HG02973 (cell line): ENCODE data around the gene ZNF276.
"Not testable (repeated sequence)": the region's sequence is repeated elsewhere in the genome, so short reads cannot be mapped to it uniquely, and the experiment has no call there.

Experiments
- ATAC-seq: cut with Tn5 transposase; IDR thresholded peaks from one replicate; pipeline ENCODE4 v1.9.1; 2021; ENCODE audit warnings: moderate library complexity; ENCODE audit not compliant: unreplicated experiment

The ZNF276 gene

DNA sequence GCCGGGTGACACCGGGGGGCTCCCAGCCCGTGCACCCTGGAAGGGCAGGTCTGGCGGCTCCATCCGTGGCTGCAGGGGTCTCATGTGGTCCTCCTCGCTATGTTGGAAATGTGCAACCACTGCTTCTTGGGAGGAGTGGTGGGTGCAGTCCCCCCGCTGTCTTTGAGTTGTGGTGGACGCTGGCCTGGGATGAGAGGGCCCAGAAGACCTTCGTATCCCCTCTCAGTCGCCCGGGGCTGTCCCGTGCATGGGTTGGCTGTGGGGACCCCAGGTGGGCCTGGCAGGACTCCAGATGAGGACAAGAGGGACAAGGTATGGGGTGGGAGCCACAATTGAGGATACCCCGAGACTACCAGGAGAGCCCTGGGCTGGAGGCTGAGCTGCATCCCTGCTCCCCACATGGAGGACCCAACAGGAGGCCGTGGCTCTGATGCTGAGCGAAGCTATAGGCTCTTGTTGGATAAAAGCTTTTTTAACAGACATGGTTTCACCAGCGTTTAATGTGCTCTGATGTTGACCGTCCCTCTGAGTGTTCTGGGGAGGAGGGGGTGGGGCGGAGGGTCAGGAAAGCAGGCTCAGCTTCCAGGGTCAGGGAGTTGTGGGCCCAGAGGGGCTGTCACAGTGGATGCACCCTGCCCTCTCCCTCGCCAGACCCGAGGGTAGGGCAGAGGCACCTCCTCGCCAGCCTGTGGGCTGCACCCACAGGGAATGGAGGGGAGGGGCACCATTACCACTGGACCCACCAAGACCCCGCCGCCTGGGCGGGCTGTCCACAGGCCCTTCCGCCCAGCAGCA lies 25.3 kb upstream of the ZNF276 start:
- ATAC-seq, result no peak

DNA sequence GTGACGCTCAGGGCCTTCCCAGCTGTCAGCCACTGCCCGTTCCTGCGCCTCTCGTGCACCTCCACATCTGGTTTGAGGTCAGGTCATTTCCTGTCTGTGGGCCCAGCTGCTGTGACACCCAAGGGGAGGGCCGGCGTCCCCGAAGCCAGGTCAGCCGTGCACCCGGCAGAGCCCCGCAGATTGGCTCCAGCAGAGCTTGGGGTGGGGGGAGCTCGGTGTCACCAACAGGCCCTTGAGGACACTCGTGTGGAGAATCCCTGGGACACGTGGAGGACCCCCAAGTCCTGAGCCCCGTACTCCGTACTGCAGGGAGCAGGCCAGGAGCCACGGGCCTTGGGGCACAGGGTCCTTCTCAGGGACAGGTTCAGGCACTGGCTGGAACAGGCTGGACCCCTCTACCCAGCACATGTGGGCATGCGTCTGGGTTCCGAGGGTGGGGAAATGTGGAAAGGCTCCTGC lies 24.6 kb upstream of the ZNF276 start:
- ATAC-seq, result no peak

- no peak for ATAC-seq
Observed at GRCh38 chr16:89697161-89697615, 24.1 kb upstream of the ZNF276 start.

- no peak for ATAC-seq
Observed at GRCh38 chr16:89697616-89698331, 23.6 kb upstream of the ZNF276 start.

DNA sequence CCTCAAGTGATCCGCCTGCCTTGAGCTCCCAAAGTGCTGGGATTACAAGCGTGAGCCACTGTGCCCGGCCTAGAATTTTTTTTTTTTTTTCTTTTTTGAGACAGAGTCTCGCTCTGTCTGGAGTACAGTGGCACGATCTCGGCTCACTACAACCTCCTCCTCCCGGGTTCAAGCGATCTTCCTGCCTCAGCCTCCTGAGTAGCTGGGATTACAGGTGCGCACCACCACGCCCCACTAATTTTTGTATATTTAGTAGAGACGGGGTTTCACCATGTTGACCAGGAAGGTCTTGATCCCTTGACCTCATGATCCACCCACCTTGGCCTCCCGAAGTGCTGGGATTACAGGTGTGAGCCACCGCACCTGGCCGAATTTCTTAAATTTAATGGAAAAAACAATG lies 22.6 kb upstream of the ZNF276 start:
- ATAC-seq, result not testable (repeated sequence)

GRCh38 chr16:89699629-89700099 lies 21.7 kb upstream of the ZNF276 start:
- not testable (repeated sequence) for ATAC-seq

DNA sequence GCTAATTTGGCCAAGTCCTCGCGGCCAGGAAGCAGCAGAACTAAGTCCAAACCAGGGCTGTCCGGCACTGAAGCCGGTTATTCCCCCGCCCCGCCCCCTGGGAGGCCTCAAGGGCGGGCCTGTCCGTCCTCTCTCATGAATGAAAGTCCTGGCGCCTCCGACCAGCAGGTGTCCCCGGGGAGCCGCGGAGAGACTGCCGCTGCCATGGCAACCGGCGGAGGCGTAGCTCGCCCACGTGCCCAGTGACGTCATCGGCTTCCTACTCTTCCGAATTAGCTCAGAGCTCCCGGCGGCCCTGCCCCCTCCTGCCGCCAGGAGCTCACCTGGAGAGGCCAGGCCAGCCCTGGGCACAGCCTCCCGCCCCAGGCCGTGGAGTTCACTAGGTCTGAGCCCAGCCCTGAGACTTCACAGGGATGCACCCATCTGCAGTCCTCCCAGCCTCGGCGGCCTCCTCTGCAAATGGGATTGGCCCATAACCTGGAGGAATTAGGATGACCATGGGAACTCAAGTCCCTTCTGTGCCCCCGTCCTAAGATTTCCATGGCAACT lies 21.2 kb upstream of the ZNF276 start:
- peak; percentile 37 for ATAC-seq

- ATAC-seq, result peak; percentile 14
Observed at GRCh38 chr16:89700649-89701424, 20.5 kb upstream of the ZNF276 start.

DNA sequence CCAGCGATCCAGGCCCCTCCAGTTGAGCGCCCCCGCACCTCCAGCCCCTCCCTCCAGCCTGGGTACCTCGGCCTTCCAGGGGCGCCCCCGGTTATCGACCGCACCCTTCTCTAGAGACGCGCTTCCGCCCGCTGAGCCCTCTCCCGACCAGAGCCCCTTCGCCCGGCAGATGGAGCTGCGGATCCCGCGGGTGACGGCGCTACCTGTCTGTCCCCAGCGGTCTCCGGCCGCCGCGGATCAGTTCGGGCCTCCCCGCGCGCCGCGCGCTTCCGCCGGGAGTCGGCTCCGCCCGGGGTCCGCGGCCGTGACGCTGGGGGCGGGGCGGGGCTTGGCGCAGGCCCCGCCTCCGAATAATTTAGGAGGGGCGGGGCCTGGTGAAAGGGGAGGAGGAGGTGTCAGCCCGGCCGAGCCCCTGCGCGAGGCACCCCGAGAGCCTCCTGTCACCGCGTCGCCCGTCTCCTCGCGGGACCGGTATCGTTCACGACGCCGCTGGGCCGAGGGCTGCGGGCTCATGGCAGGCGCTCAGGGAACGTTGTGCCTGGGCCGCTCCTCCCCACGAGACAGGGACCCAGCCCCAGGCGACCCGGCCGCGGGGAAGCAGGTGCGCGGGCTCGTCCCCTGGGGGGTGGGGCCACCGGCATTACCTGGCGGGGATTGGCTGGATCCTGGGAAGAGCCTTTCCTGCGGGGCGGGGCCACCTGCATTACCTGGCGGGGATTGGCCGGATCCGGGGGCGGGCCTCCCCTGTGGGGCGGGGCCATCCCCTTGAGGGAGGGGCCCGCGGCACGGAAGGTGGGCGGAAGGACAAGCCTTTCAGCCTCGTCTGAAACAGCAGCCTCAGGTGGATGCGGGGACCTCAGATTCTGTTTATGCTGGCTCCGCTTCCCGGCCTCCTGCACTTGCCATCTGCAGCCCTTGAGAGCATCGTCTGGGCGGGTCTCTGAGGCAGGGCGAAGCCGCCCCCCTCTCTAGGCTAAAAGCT lies 19.6 kb upstream of the ZNF276 start, which contains the start of gene SPATA2L:
Gene SPATA2L (minus strand): TSS at position 281 of the 982 bp plus-strand sequence. CDS start 473 bp downstream, outside the sequence.
- peak; percentile 57 for ATAC-seq

DNA sequence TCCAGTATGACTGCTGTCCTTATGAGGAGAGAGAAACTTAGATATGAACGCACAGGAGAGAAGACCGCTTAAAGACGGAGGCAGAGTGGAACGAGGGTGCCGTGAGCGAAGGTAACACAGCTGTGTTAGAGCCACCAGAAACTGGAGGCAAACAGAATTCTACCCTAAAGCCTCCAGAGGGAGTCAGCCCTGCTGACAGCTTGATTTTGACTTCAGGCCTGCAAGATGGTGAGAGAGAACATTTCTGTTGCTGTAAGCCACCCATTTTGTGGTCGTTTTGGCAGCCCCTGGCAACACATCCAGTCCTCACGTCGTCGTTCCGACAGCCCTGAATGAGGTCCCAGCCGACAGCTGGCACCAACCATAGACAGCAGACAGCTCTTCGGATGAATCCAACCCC lies 17.1 kb upstream of the ZNF276 start:
- no peak for ATAC-seq

DNA sequence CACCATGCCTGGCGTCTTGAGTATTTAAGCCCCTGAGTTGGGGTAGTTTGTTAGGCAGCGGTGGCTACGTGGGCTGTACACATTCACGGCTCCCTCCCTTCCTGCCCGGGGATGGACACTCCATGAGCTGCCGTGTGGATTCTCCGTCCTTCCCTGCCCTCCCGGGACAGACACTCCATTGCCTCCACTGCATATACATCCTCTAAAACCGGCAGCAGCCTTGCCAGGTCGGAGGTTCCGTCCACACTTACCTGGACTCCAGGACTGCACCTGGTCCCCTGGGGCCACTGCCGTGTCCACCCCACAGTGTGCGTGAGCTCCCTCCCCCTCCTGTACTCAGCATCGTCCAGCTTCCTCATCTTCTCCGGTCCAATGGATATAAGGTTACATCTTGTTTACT lies 16.3 kb upstream of the ZNF276 start:
- no peak for ATAC-seq

GRCh38 chr16:89706518-89707260 lies 14.6 kb upstream of the ZNF276 start:
- ATAC-seq, result no peak

DNA sequence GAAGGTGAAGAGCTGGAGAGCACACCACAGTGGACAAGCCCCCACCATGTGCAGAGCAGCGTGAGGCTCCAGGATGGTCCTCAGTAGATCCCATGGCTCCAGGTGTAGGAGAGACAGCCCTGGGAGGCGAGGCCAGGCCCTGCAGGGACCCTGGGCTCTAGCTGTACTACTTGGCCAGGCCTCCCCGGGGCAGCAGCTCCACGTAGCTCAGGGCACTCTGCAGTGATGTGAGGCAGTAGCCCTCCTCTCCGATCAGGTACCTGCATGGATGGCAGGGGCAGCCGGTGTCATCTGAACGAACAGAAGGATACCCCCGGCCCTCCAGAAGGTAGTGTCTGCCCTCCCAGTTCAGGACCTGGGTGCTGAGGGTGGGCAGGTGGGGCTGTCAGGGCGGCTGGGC lies 13.6 kb upstream of the ZNF276 start:
- ATAC-seq, result no peak

DNA sequence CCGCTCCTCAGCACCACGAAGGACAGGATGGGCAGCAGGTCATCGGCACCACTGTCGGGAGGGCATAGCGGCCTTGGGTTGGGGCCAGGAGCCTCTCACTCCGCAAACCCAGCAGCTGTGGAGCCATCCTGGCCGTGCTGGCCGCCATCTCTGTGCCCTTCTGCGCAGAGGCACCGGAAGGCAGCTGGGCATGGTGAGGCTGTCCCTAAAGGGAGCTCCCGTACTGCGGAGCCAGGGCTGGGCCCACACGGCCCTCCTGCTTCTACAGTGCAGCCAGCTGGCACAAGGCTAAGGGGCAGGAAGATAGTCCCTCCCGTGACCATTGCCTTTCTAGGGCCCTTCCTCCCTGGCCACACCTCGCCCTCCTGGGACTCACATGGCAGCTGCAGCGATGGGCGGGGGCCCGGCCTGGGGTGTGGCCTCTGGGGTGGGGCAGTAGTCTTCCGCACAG lies 12.8 kb upstream of the ZNF276 start:
- no peak for ATAC-seq

GRCh38 chr16:89709166-89709565 lies 12.2 kb upstream of the ZNF276 start:
- ATAC-seq, result no peak

- ATAC-seq, result no peak
Observed at GRCh38 chr16:89709716-89710432, 11.5 kb upstream of the ZNF276 start.

- no peak for ATAC-seq
Observed at GRCh38 chr16:89710709-89711564, 10.4 kb upstream of the ZNF276 start.
